Measurements from ENCODE around the gene KIF19.

DNA sequence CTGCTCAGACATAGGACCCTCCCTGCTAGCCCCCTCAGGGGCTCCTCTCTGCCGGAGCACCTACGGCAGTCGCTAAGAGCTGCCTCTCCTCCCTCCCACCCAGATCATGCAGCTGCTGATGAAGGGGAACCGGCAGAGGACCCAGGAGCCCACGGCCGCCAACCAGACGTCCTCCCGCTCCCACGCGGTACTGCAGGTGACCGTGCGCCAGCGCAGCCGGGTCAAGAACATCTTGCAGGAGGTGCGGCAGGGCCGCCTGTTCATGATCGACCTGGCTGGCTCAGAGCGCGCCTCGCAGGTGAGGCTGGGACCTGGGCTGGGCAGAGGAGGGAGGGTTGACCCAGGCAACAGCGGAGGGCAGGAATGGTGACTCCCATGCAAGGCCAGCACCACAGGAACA, 18.6 kb downstream of the KIF19 start:
- TF ChIP-seq POLR2A (IDR thresholded peaks at IDR 0.05) (no peak), CTCF (IDR thresholded peaks at IDR 0.05) (no peak)

Measured in uterus (tissue), 2 donors.